Ovary (tissue), 3 donors: ENCODE measurements around the gene SPTSSB.

Experiments
- POLR2A ChIP-seq: fragments of 450-650 bp; IDR thresholded peaks from one replicate; pipeline ENCODE4 v1.6.1; 2017; ENCODE audit warnings: antibody characterized with exemption, mild to moderate bottlenecking, moderate library complexity
- TF ChIP-seq, protein P1 (sequence below), 3 donors: fragments of 450-650 bp in 2 of 3; fragments of 200-600 bp in 1 of 3; IDR thresholded peaks; one replicate each; pipeline versions ENCODE4 v1.5.1 to v1.8.0; 2016 to 2022; ENCODE audit warnings: antibody characterized with exemption in 3 of 3, mild to moderate bottlenecking in 1 of 3
- donor health status: DM: no; HTN: no; CAD: no.

DNA sequence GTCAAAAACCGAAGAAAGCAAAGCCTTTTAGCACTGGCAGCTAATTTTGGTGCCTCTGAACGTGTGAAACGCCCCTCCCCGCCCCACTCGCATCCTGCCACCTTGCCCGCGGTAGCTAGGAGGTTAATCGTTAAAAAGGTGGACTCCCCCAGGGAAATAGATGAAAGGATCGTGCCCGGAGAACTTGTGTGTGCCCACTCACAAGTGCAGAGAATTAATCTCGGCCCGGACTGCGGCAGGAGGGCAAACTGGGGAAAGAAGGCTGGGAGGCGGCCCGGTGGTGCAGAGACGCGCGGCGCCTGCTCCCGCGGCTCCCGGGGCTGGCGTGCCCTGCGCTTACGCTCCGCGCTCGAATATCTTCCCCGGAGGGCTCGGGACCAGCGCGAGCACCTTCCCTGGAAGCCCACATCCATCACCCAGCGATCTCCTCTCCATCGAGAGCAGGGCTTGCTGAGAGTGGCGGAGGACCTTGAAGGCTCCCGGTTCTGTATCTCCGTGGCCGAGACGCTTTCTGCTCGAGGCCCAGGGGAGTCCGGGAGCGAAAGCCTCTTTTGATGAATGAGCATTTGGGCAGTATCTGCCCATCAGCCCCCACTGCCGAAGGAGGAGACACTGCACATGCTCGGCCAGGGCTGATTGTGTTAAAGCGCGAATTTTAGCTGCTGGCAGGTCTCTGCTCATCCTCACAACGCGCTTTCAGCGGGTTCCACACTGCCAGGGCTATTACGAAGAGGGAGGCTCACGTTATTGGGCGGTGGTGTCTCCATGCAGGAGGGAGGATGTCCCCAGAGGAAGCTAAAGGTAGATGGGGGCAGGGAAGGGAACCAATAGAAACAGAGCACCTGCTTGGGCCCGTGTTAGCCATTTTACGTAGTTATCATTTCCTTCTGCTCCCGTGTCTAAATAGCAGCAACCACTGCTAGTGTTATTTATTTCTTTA lies 1.3 kb upstream of the SPTSSB start:
- TF ChIP-seq, protein P1, sequence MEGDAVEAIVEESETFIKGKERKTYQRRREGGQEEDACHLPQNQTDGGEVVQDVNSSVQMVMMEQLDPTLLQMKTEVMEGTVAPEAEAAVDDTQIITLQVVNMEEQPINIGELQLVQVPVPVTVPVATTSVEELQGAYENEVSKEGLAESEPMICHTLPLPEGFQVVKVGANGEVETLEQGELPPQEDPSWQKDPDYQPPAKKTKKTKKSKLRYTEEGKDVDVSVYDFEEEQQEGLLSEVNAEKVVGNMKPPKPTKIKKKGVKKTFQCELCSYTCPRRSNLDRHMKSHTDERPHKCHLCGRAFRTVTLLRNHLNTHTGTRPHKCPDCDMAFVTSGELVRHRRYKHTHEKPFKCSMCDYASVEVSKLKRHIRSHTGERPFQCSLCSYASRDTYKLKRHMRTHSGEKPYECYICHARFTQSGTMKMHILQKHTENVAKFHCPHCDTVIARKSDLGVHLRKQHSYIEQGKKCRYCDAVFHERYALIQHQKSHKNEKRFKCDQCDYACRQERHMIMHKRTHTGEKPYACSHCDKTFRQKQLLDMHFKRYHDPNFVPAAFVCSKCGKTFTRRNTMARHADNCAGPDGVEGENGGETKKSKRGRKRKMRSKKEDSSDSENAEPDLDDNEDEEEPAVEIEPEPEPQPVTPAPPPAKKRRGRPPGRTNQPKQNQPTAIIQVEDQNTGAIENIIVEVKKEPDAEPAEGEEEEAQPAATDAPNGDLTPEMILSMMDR (IDR thresholded peaks at IDR 0.05) = no peak
- TF ChIP-seq POLR2A = no peak
